ENCODE data around the gene ZNF474.

ZNF474 gene

GRCh38 chr5:122130152-122130551 is 806 bp downstream of the ZNF474 start:
- Mint-ChIP-seq H3K27ac (no peak overlapping the region), H3K9me3 (no peaks in the 10 kb centered on the region), H3K27me3 (ENCODE audit: low read depth) (no peaks in the 10 kb centered on the region), H3K4me1 (ENCODE audit: low read depth) (no peaks in the 10 kb centered on the region), H3K36me3 (ENCODE audit: low read depth) (no peaks in the 10 kb centered on the region), H3K4me3 (no peak overlapping the region)

- Mint-ChIP-seq H3K36me3 (ENCODE audit: low read depth) (no peaks in the 10 kb centered on the region), H3K27ac (no peak overlapping the region), H3K4me3 (no peak overlapping the region), H3K4me1 (ENCODE audit: low read depth) (peaks cover 6% of the 10 kb centered on the region), H3K27me3 (ENCODE audit: low read depth) (peaks cover 3% of the 10 kb centered on the region), H3K9me3 (no peaks in the 10 kb centered on the region)
Observed at GRCh38 chr5:122137702-122138101, 8.4 kb downstream of the ZNF474 start.

GRCh38 chr5:122138356-122138755 is 9.0 kb downstream of the ZNF474 start:
- Mint-ChIP-seq H3K27ac (no peak overlapping the region), H3K4me1 (ENCODE audit: low read depth) (peaks cover 6% of the 10 kb centered on the region), H3K27me3 (ENCODE audit: low read depth) (peaks cover 3% of the 10 kb centered on the region), H3K9me3 (no peaks in the 10 kb centered on the region), H3K4me3 (no peak overlapping the region), H3K36me3 (ENCODE audit: low read depth) (no peaks in the 10 kb centered on the region)

GRCh38 chr5:122140900-122141299 is 11.6 kb downstream of the ZNF474 start:
- Mint-ChIP-seq H3K36me3 (ENCODE audit: low read depth) (no peaks in the 10 kb centered on the region), H3K27ac (no peak overlapping the region), H3K27me3 (ENCODE audit: low read depth) (peaks cover 3% of the 10 kb centered on the region), H3K4me3 (no peak overlapping the region), H3K9me3 (no peaks in the 10 kb centered on the region), H3K4me1 (ENCODE audit: low read depth) (peaks cover 6% of the 10 kb centered on the region)

GRCh38 chr5:122141751-122142150 is 12.4 kb downstream of the ZNF474 start:
- H3K4me3 Mint-ChIP-seq = no peak overlapping the region
- no peak overlapping the region for H3K27ac Mint-ChIP-seq
- no peaks in the 10 kb centered on the region for H3K36me3 Mint-ChIP-seq (ENCODE audit: low read depth)
- H3K4me1 Mint-ChIP-seq (ENCODE audit: low read depth) = peaks cover 6% of the 10 kb centered on the region
- H3K9me3 Mint-ChIP-seq = no peaks in the 10 kb centered on the region
- peaks cover 3% of the 10 kb centered on the region for H3K27me3 Mint-ChIP-seq (ENCODE audit: low read depth)

- Mint-ChIP-seq H3K27ac (no peak overlapping the region), H3K27me3 (ENCODE audit: low read depth) (peaks cover 3% of the 10 kb centered on the region), H3K36me3 (ENCODE audit: low read depth) (no peaks in the 10 kb centered on the region), H3K9me3 (no peaks in the 10 kb centered on the region), H3K4me3 (no peak overlapping the region), H3K4me1 (ENCODE audit: low read depth) (peaks cover 3% of the 10 kb centered on the region)
Observed at GRCh38 chr5:122142480-122143164, 13.3 kb downstream of the ZNF474 start.

GRCh38 chr5:122144236-122144635 is 14.9 kb downstream of the ZNF474 start:
- Mint-ChIP-seq H3K27me3 (ENCODE audit: low read depth) (peaks cover 5% of the 10 kb centered on the region), H3K4me1 (ENCODE audit: low read depth) (no peaks in the 10 kb centered on the region), H3K4me3 (no peak overlapping the region), H3K27ac (no peak overlapping the region), H3K36me3 (ENCODE audit: low read depth) (no peaks in the 10 kb centered on the region), H3K9me3 (no peaks in the 10 kb centered on the region)

GRCh38 chr5:122145906-122146305 is 16.6 kb downstream of the ZNF474 start:
- no peaks in the 10 kb centered on the region for H3K9me3 Mint-ChIP-seq
- H3K27me3 Mint-ChIP-seq (ENCODE audit: low read depth) = peaks cover 5% of the 10 kb centered on the region
- H3K4me3 Mint-ChIP-seq = no peak overlapping the region
- H3K27ac Mint-ChIP-seq = no peak overlapping the region
- H3K36me3 Mint-ChIP-seq (ENCODE audit: low read depth) = no peaks in the 10 kb centered on the region
- no peaks in the 10 kb centered on the region for H3K4me1 Mint-ChIP-seq (ENCODE audit: low read depth)

- H3K36me3 Mint-ChIP-seq (ENCODE audit: low read depth) = no peaks in the 10 kb centered on the region
Observed at GRCh38 chr5:122149321-122150090, 20.2 kb downstream of the ZNF474 start.

GRCh38 chr5:122150215-122150614 is 20.9 kb downstream of the ZNF474 start:
- no peak overlapping the region for H3K4me3 Mint-ChIP-seq
- H3K36me3 Mint-ChIP-seq (ENCODE audit: low read depth) = no peaks in the 10 kb centered on the region
- no peaks in the 10 kb centered on the region for H3K4me1 Mint-ChIP-seq (ENCODE audit: low read depth)
- H3K9me3 Mint-ChIP-seq = no peaks in the 10 kb centered on the region
- no peak overlapping the region for H3K27ac Mint-ChIP-seq
- H3K27me3 Mint-ChIP-seq (ENCODE audit: low read depth) = peaks cover 5% of the 10 kb centered on the region

More at GRCh38 chr5:122149321-122150090, 20.2 kb downstream of the ZNF474 start:
- Mint-ChIP-seq H3K27ac (no peak overlapping the region), H3K27me3 (ENCODE audit: low read depth) (peaks cover 5% of the 10 kb centered on the region), H3K4me1 (ENCODE audit: low read depth) (no peaks in the 10 kb centered on the region), H3K9me3 (no peaks in the 10 kb centered on the region), H3K4me3 (no peak overlapping the region)

GRCh38 chr5:122151640-122152039 is 22.3 kb downstream of the ZNF474 start:
- H3K36me3 Mint-ChIP-seq (ENCODE audit: low read depth) = no peaks in the 10 kb centered on the region
- H3K4me1 Mint-ChIP-seq (ENCODE audit: low read depth) = no peaks in the 10 kb centered on the region
- peaks cover 5% of the 10 kb centered on the region for H3K27me3 Mint-ChIP-seq (ENCODE audit: low read depth)
- H3K27ac Mint-ChIP-seq = no peak overlapping the region
- no peak overlapping the region for H3K4me3 Mint-ChIP-seq
- no peaks in the 10 kb centered on the region for H3K9me3 Mint-ChIP-seq

- H3K4me1 Mint-ChIP-seq (ENCODE audit: low read depth) = no peaks in the 10 kb centered on the region
- H3K27ac Mint-ChIP-seq = no peak overlapping the region
- H3K27me3 Mint-ChIP-seq (ENCODE audit: low read depth) = peaks cover 5% of the 10 kb centered on the region
- H3K9me3 Mint-ChIP-seq = no peaks in the 10 kb centered on the region
- no peak overlapping the region for H3K4me3 Mint-ChIP-seq
- no peaks in the 10 kb centered on the region for H3K36me3 Mint-ChIP-seq (ENCODE audit: low read depth)
Observed at GRCh38 chr5:122152266-122152900, 23.0 kb downstream of the ZNF474 start.

- no peaks in the 10 kb centered on the region for H3K27me3 Mint-ChIP-seq (ENCODE audit: low read depth)
- no peaks in the 10 kb centered on the region for H3K9me3 Mint-ChIP-seq
- no peaks in the 10 kb centered on the region for H3K36me3 Mint-ChIP-seq (ENCODE audit: low read depth)
- no peak overlapping the region for H3K4me3 Mint-ChIP-seq
- no peak overlapping the region for H3K27ac Mint-ChIP-seq
- no peaks in the 10 kb centered on the region for H3K4me1 Mint-ChIP-seq (ENCODE audit: low read depth)
Observed at GRCh38 chr5:122153230-122153629, 23.9 kb downstream of the ZNF474 start.

- H3K9me3 Mint-ChIP-seq = no peaks in the 10 kb centered on the region
- no peaks in the 10 kb centered on the region for H3K4me1 Mint-ChIP-seq (ENCODE audit: low read depth)
- H3K27ac Mint-ChIP-seq = no peak overlapping the region
- no peaks in the 10 kb centered on the region for H3K36me3 Mint-ChIP-seq (ENCODE audit: low read depth)
- H3K27me3 Mint-ChIP-seq (ENCODE audit: low read depth) = no peaks in the 10 kb centered on the region
- no peak overlapping the region for H3K4me3 Mint-ChIP-seq
Observed at GRCh38 chr5:122153774-122154173, 24.4 kb downstream of the ZNF474 start.

GRCh38 chr5:122154491-122154890 is 25.1 kb downstream of the ZNF474 start:
- H3K9me3 Mint-ChIP-seq = no peaks in the 10 kb centered on the region
- no peak overlapping the region for H3K27ac Mint-ChIP-seq
- H3K36me3 Mint-ChIP-seq (ENCODE audit: low read depth) = no peaks in the 10 kb centered on the region
- H3K4me3 Mint-ChIP-seq = no peak overlapping the region
- no peaks in the 10 kb centered on the region for H3K4me1 Mint-ChIP-seq (ENCODE audit: low read depth)
- H3K27me3 Mint-ChIP-seq (ENCODE audit: low read depth) = no peaks in the 10 kb centered on the region
